GM19240 (cell line): ENCODE data around the gene CFAP45.

Experiments used
- DNase-seq: peaks from one replicate; pipeline ENCODE4 v3.0.0; 2011; ENCODE audit warnings: low spot score; ENCODE audit not compliant: insufficient read length

The CFAP45 gene

GRCh38 chr1:159937054-159937750 lies 37.2 kb upstream of the CFAP45 start:
- DNase-seq, result no peak

- DNase-seq, result peak; percentile 86
These were observed 36.4 kb upstream of the CFAP45 start for GRCh38 chr1:159936273-159936904.

DNA sequence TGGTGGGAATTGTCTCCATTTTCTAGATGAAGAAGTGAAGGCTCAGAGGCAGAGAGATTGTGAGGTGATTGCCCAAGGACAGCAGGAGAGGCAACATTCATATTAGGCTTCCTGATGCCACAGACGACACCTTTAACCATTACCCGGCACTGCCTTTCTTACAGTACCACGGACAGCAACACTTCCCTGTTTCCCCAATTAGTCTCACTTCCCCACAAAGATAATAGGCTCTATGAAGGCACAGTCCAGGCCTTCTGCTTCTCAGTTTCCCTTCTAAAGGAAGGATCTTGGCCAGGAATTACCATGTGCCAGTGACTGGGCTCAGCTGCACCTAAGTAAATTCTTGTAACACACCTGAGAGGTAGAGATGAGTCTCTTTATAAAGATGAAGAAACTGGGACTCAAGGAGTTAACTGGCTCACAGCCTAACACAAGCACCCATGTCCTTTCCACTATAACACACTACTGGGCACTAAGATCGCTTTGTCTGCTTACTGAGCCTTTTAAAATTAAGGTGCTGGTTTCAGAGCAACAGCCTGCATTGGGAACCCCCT lies 35.8 kb upstream of the CFAP45 start:
- no peak for DNase-seq

GRCh38 chr1:159935305-159935704 lies 35.3 kb upstream of the CFAP45 start:
- no peak for DNase-seq

- no peak for DNase-seq
These were observed 34.4 kb upstream of the CFAP45 start for GRCh38 chr1:159934136-159935039.

GRCh38 chr1:159933347-159933746 lies 33.4 kb upstream of the CFAP45 start:
- DNase-seq, result no peak

- DNase-seq, result no peak
These were observed 32.6 kb upstream of the CFAP45 start for GRCh38 chr1:159932296-159933285.

GRCh38 chr1:159931795-159932173 lies 31.8 kb upstream of the CFAP45 start:
- no peak for DNase-seq

DNA sequence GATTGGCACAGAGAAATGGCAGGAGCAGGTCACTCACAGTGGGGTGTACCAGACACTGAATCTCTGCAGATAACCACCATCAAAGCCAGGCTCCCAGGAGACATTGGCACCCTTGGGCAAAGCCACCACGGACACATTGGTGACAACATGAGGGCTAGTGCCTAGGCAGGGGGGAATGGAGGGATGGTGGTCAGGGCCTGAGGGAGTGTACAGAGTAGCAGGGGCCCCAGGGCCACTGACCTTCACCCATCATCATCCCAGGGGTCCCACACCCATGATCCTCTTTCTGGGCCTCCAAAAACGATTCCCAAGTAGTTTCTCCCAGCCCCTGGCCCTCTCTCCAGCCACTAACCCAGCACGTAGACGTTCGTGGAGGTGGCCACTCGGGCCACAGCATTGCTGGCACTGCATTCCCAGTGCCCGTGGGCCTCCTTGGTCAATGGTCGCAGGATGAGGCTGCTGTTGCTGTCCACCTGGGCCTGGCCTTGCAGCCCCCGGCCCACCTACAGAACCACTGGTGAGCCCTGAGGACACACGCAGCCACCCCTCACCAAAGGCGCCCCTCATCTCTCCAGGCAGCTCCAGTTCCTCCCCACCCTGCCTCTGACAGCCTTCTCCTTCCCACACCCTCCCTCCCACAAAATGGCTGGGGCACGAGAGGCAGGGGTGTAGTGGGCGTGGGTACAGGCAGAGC lies 31.3 kb upstream of the CFAP45 start:
- DNase-seq, result no peak

- no peak for DNase-seq
These were observed 30.7 kb upstream of the CFAP45 start for GRCh38 chr1:159930634-159931033.

DNA sequence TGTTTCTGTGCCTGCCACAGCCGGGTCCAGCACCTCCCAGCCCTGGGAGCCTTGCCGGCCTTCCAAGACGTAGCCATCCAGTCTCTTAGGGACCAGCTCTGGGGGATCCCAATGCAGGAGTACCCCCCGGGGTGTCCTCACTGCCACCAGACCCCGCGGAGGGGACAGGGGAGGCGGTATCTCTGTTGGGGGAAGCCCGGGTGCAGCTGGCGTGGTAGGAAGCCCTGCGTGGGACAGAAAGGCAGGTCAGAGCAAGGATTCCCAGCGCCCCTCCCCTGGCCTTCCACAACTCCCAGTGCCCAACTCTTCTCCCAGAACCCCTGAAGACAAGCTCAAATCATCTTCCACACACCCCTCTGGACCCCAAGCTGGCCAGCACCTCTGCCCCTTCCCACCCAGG lies 30.3 kb upstream of the CFAP45 start:
- DNase-seq, result no peak

DNA sequence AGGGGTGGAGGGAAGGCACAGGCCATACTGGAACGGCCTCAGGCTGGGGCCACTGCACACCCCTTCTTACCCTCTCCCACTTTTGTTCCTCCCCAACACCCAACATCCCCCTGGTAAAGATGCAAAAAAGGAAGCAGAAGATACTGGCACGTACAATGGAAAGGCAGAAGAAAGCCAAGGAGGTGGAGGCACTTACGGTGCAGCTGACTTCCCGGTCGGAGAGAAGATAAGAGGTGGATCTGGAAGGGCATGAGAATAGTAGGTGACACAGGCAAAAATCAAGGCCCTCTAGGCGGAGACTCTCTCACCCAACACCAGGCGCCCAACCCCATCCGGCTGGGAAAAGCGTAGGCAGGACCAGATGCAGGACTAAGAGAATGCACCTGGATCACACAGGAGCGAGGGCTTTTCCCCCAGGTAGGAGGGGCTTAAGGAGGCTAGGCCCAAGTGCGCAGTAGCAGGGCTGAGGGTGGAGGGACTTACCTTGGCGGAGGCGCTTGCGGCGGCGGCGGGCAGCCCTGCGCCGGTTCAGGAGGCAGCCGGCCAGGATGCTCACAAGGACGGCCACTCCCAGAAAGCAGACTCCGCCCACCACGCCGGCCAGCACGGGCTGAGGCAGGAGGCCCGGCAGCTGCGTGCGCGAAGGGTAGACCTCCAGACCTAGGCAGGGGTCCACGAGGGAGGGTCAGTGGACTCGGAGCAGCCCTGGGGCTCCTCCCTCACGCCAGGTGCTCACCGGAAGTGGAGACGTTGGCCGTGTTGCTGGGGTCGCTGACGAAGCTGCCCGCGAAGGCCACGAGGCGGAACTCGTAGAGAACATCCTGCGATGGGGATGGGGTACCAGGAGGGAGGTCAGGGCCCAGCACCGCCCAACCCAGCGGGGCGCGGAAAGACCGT lies 29.4 kb upstream of the CFAP45 start:
- DNase-seq, result no peak

DNA sequence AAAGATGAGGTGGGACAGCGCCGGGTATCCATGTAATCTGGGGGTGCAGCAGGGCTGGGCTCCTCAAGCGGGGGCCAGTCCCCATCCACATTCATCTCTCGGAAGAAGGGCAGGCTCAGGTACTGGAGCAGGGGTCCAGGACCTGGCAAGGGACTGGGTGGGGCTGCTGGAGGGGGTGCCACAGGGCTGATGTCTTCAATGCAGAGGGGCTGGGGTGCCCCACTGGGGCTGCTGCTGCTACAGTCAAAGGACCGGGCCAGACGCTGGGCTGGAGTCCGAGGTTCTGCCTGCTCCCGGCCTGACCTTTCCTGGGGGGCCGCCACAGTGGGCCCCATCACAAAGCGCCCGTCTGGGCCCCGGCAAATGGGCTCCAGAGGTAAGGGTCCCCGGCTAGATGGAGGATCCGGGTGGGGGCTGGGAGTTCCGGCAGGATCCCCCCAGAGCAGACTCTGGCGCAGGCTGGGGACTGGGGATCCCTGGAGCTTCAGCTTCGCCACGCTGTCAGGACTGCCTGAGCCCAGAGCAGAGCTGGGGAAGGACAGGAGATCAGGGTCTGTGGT lies 28.6 kb upstream of the CFAP45 start:
- no peak for DNase-seq

- DNase-seq, result no peak
These were observed 28.0 kb upstream of the CFAP45 start for GRCh38 chr1:159927849-159928431.

DNA sequence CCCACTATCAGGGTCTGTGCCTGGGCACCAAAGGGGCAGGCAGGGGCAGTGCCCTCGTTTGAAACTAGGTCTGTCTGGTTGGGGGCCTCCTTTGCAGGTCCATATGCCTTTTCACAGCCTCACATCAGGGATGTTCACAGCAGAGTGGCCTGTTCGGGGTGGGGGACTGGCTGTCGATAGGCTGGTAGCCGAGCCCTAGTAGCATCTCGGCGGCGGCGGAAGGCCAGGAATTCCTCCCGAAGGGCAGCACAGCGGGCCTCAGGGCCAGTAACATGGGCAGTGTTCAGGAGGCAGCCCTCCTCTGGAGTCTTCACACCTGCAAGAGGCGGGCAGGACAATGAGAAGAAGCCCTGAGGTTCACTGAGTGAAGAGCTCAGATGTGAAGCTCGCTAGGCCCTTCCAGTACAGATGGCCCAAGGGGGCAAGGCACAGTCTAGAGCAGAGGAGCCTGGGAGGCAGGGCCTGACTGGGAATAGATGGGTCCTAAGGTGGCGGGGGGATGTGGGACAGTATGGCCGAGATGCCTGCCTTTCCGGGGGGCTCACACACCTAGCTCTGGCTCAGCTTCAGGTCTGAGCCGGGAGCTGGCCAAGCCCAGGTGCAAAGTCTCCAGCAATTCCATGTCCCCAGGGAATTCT lies 27.4 kb upstream of the CFAP45 start:
- DNase-seq, result no peak

- DNase-seq, result peak; percentile 57
These were observed 25.7 kb upstream of the CFAP45 start for GRCh38 chr1:159925719-159926078.

DNA sequence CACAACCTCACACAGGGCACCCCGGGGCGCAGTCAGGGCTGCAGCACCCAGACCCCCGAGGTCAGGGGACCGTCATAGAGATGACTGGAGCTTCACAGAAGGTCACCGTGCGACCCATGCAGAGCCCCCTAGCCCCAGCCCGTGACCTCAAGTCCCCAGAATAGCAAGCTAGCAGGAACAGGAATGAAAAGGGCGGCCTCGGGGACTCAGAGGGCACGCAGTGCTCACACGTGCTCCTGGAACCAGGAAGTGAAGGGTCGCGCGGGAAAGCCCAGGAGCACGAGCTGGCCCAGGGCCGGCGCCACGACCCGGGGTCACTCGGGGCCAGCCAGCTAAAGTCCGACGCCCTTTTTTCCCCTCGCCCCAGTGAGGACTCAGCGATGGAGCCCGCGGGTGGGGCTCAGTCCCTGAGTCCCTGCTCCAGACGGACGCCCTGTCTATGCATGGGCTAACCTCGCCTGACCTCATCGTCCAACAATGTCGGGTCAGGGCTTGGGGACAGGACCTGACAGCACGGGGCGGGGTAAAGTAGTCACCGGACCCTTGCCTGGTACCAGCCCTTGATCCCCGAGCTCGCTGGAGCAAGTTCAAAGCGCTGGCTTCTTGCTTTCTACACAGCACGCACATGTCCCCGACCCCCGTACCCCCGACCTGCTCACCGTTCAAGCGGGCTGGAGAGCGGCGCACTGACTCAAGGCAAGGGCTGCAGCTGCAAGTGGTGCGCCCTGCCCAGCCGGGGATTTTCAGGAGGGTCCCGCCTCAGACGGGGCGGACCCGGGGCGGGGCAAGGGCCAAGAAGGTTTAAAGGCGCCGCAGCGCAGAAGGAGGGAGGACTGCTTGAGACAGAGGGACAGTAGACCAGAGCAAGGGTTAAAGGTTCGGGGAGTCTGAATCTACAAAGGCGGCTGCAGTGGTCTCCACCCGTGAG lies 25.1 kb upstream of the CFAP45 start, which contains the start of gene TAGLN2:
Gene TAGLN2, minus strand, starts transcription at position 717 of the 928 bp plus-strand sequence. CDS start 4,998 bp downstream, outside the sequence.
- DNase-seq, result peak; percentile 99
